OCI-LY7 (cell line): ENCODE data around the gene KRTAP10-5. TPM values are rescaled to one million over a fixed set of nuclear protein-coding genes. Genes with fewer than 3 reads are reported as not detected.

Experiments
- BruUV-seq: library from RNA; stranded (reverse); fragments of 400-500 nt; replicated peaks from 2 replicates; lab custom pipeline; 2021; lab: Mats Ljungman, UMichigan
- CTCF ChIA-PET: fragments of 300-600 bp; sonication (Branson Sonifier 250); formaldehyde crosslinking; loops from one replicate; lab custom pipeline; 2022; ENCODE audit warnings: antibody characterized with exemption; ENCODE audit not compliant: unreplicated experiment; lab: Charles Lee
- POLR2A ChIA-PET: fragments of 300-600 bp; sonication (Branson Sonifier 250); formaldehyde crosslinking; loops from one replicate; lab custom pipeline; 2022; ENCODE audit warnings: antibody characterized with exemption; lab: Charles Lee
- DNase-seq: peaks from one replicate; pipeline ENCODE4 v3.0.0-alpha.2; 2015; ENCODE audit warnings: low spot score
- H2AFZ ChIP-seq: fragments of 200-600 bp; sonication (generic), shearing (Covaris generic); 2 replicates; pipeline ENCODE4 v1.6.1; 2014; ENCODE audit warnings: mild to moderate bottlenecking, antibody characterized with exemption, low read length, moderate library complexity
- H3K27ac ChIP-seq: fragments of 200-600 bp; sonication (generic); 2 replicates; pipeline ENCODE4 v1.5.1; 2014; ENCODE audit warnings: mixed run types, low read depth, mild to moderate bottlenecking, moderate library complexity, low read length, inconsistent platforms; ENCODE audit not compliant: poor library complexity, severe bottlenecking
- H3K36me3 ChIP-seq: fragments of 200-600 bp; sonication (generic); 2 replicates; pipeline ENCODE4 v1.6.1; 2014; ENCODE audit warnings: mild to moderate bottlenecking, antibody characterized with exemption, low read length, moderate library complexity, mixed read lengths; ENCODE audit not compliant: insufficient read depth
- H3K4me1 ChIP-seq: fragments of 200-600 bp; sonication (generic); 2 replicates; pipeline ENCODE4 v1.5.1; 2014; ENCODE audit warnings: mild to moderate bottlenecking, low read length; ENCODE audit not compliant: insufficient read depth, poor library complexity, severe bottlenecking
- H3K4me2 ChIP-seq: fragments of 200-600 bp; sonication (generic); 2 replicates; pipeline ENCODE4 v1.6.1; 2014; ENCODE audit warnings: mild to moderate bottlenecking, low read length
- H3K4me3 ChIP-seq: fragments of 200-600 bp; sonication (generic); 2 replicates; pipeline ENCODE4 v1.5.1; 2014; ENCODE audit warnings: mild to moderate bottlenecking, low read depth, low read length; ENCODE audit not compliant: poor library complexity, severe bottlenecking
- H3K79me2 ChIP-seq: fragments of 200-600 bp; sonication (generic); 2 replicates; pipeline ENCODE4 v1.6.1; 2016; ENCODE audit warnings: low read depth, mild to moderate bottlenecking, low read length, moderate library complexity, mixed read lengths; ENCODE audit not compliant: insufficient read depth
- H3K9me2 ChIP-seq: fragments of 200-600 bp; sonication (generic); 2 replicates; pipeline ENCODE4 v1.6.1; 2016; ENCODE audit warnings: mild to moderate bottlenecking, low read length, mixed read lengths; ENCODE audit not compliant: insufficient read depth
- H3K9me3 ChIP-seq: fragments of 200-600 bp; sonication (generic); 2 replicates; pipeline ENCODE4 v1.6.1; 2014; ENCODE audit warnings: mild to moderate bottlenecking, mixed run types, low read length, mixed read lengths
- H4K20me1 ChIP-seq: fragments of 200-600 bp; sonication (generic); 2 replicates; pipeline ENCODE4 v1.6.1; 2014; ENCODE audit warnings: mild to moderate bottlenecking, antibody characterized with exemption, low read length, moderate library complexity, mixed read lengths; ENCODE audit not compliant: insufficient read depth
- EZH2phosphoT487 ChIP-seq: fragments of 200-600 bp; sonication (generic); IDR thresholded peaks from 2 replicates; pipeline ENCODE4 v1.6.1; 2018; ENCODE audit warnings: low read depth, borderline replicate concordance, mild to moderate bottlenecking, mixed run types, antibody characterized with exemption, low read length, moderate library complexity, mixed read lengths
- intact Hi-C: fragments of 100-400 bp; cut with micrococcal nuclease; formaldehyde crosslinking; loops from one replicate; pipeline ENCODE4 v1.10.0; 2022; ENCODE audit not compliant: unreplicated experiment
- total RNA-seq, 2 experiments: library from RNA; depleted of rRNA in 1 of 2; stranded (reverse); fragments of >200 nt in 1 of 2; shearing (Covaris generic) in 1 of 2; gene quantifications; 2 replicates each; pipeline ENCODE4 v1.2.3, GENCODE V29; 2014 to 2022
- TF ChIP-seq, protein P1 (sequence below): fragments of 200-600 bp; sonication (generic); conservative IDR thresholded peaks from 2 replicates; pipeline ENCODE4 v1.5.1; 2014; ENCODE audit warnings: mild to moderate bottlenecking, antibody characterized with exemption, low read length, moderate library complexity, mixed read lengths

The KRTAP10-5 gene
- total RNA-seq, 2 experiments from 2014 or later, result not detected

DNA sequence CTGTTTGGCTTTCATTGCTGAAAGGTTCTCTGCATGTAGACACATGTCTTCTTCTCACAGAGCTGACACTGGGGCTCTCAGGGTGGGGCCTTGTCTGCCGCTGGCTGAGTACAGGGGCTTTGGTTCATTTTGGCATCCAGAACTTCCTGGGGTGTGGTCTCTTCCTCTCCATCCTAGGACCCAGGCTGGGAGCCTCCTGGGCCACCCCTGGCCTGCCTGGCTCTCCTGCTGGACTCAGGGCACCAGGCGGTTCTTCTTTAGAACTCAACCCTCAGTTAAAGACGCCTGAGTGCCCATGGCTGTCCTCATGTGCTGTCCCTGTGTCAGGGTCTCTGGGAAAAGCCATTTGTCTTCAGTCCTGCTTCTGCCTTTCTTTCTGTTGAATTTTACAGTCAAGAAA is 5.5 kb upstream of the KRTAP10-5 start:
- H2AFZ ChIP-seq, result no peak overlapping the region
- CTCF ChIA-PET, result no interaction called here
- no peak overlapping the region for H3K4me2 ChIP-seq
- H3K4me1 ChIP-seq, result no peaks in the 10 kb centered on the region
- H3K79me2 ChIP-seq, result no peaks in the 10 kb centered on the region
- no peaks in the 10 kb centered on the region for H3K9me2 ChIP-seq
- POLR2A ChIA-PET, result no interaction called here
- TF ChIP-seq, protein P1, sequence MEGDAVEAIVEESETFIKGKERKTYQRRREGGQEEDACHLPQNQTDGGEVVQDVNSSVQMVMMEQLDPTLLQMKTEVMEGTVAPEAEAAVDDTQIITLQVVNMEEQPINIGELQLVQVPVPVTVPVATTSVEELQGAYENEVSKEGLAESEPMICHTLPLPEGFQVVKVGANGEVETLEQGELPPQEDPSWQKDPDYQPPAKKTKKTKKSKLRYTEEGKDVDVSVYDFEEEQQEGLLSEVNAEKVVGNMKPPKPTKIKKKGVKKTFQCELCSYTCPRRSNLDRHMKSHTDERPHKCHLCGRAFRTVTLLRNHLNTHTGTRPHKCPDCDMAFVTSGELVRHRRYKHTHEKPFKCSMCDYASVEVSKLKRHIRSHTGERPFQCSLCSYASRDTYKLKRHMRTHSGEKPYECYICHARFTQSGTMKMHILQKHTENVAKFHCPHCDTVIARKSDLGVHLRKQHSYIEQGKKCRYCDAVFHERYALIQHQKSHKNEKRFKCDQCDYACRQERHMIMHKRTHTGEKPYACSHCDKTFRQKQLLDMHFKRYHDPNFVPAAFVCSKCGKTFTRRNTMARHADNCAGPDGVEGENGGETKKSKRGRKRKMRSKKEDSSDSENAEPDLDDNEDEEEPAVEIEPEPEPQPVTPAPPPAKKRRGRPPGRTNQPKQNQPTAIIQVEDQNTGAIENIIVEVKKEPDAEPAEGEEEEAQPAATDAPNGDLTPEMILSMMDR, result no peak
- no peak for TF ChIP-seq EZH2phosphoT487
- H3K36me3 ChIP-seq, result no peaks in the 10 kb centered on the region
- no peak for DNase-seq
- peaks cover 10% of the 10 kb centered on the region; the same call in 1 of the 2 replicates for H3K9me3 ChIP-seq
- intact Hi-C loops, result no loop called here
- no peak overlapping the region for H3K27ac ChIP-seq
- H3K4me3 ChIP-seq, result no peak overlapping the region
- no peaks in the 10 kb centered on the region for H4K20me1 ChIP-seq
- BruUV-seq, result no TSS peak

DNA sequence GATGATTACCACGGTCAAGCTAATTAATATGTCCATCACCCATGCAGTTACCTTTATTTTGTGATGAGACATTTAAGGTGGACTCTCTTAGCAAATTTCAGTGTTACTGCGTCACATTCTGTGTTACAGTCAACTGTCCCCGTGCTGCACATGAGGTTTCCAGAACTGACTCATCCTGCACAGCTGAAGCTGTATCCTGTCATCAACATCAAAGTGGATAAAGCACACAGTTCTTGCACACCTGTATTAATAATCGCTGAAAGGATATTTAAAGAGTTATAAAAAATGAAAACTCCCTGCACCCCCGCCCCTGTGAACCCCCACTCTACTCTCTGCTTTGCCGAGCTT is 3.4 kb upstream of the KRTAP10-5 start:
- no peak overlapping the region for H2AFZ ChIP-seq
- no peak for DNase-seq
- H3K9me3 ChIP-seq, result peaks cover 10% of the 10 kb centered on the region; the same call in 1 of the 2 replicates
- intact Hi-C loops, result no loop called here
- no peaks in the 10 kb centered on the region for H3K9me2 ChIP-seq
- H3K4me2 ChIP-seq, result no peak overlapping the region
- no peaks in the 10 kb centered on the region for H3K79me2 ChIP-seq
- no peak overlapping the region for H3K27ac ChIP-seq
- ChIA-PET CTCF (no interaction called here), POLR2A (no interaction called here)
- TF ChIP-seq, protein P1, result no peak
- no peak for TF ChIP-seq EZH2phosphoT487
- H3K4me1 ChIP-seq, result no peaks in the 10 kb centered on the region
- no peak overlapping the region for H3K4me3 ChIP-seq
- no peaks in the 10 kb centered on the region for H4K20me1 ChIP-seq
- no TSS peak for BruUV-seq
- H3K36me3 ChIP-seq, result no peaks in the 10 kb centered on the region

DNA sequence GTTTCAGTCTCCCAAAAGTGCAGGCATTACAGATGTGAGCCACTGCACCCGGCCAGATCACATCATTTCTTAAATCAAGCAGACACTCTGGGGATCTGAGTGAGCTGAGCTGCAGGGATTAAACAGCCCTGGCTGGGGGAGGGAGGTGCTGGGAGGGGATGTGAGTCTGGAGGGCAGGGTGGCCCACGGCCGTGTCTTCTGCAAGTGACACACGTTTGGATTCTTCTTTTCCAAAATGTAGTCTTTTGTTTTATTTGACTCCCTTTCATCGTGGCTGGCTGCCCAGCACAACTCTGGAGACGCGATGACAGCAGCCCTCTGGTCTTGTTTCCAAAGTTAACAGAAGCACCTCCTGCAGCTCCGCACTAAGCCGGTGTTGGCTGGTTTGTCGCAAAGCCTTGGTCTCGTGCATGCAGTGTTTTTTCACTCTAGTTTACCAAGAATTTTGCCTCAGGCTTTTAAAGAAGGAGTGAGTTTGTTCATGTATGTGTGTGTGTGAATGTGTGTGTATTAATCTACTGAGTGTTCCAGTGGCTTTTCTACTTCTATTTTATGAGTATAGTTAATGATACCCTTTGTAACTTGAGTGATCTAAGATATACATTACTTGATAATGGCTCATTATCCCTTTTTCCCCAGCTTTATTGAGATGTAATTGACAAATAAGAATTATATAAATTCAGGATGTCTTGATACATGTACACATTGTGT is 2.8 kb upstream of the KRTAP10-5 start:
- POLR2A ChIA-PET, result no interaction called here
- no peak overlapping the region for H3K4me3 ChIP-seq
- DNase-seq, result no peak
- H3K79me2 ChIP-seq, result no peaks in the 10 kb centered on the region
- H3K36me3 ChIP-seq, result no peaks in the 10 kb centered on the region
- no peak overlapping the region for H3K27ac ChIP-seq
- H2AFZ ChIP-seq, result no peak overlapping the region
- H3K9me2 ChIP-seq, result no peaks in the 10 kb centered on the region
- H3K4me1 ChIP-seq, result no peaks in the 10 kb centered on the region
- H3K9me3 ChIP-seq, result peaks cover 10% of the 10 kb centered on the region; the same call in 1 of the 2 replicates
- no peak overlapping the region for H3K4me2 ChIP-seq
- BruUV-seq, result no TSS peak
- intact Hi-C loops, result no loop called here
- H4K20me1 ChIP-seq, result no peaks in the 10 kb centered on the region
- CTCF ChIA-PET, result no interaction called here
- TF ChIP-seq, protein P1, result no peak
- no peak for TF ChIP-seq EZH2phosphoT487
